Measurements from ENCODE around the gene ASTL. TPM values are rescaled to one million over a fixed set of nuclear protein-coding genes. Genes with fewer than 3 reads are reported as not detected.

Gene ASTL
- total RNA-seq, 1 donor from 2014 or later = not detected

GRCh38 chr2:96103761-96104486, 34.4 kb downstream of the ASTL start:
- intact Hi-C loops (cut with micrococcal nuclease) = no loop called here

- intact Hi-C loops (cut with micrococcal nuclease) = no loop called here
These were observed 35.1 kb downstream of the ASTL start for GRCh38 chr2:96103187-96103601.

DNA sequence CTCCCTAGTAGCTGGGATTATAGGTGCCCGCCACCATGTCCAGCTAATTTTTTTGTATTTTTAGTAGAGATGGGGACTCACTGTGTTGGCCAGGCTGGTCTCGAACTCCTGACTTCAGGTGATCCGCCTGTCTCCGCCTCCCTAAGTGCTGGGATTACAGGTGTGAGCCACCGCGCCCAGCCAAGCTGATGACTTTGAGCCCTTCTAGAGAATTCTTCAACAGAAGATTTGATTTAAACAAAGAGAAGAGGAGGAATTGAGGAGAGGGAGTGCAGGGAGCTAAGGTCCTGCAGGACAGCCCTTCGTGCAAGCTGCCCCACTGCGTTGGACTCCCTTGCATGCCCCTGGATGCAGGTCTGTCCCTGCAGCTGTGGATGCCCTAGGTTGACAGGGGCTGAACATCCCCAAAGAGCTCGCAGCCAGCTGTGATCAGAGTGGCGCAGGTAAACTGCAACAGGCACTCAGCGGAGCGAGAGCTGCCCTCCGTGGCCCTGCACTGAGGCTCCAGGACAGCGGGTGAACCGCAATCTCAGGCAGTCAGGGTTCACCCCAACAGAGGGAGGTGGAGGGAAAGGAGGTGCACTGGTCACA, 35.6 kb downstream of the ASTL start:
- intact Hi-C loops (cut with micrococcal nuclease) = no loop called here

DNA sequence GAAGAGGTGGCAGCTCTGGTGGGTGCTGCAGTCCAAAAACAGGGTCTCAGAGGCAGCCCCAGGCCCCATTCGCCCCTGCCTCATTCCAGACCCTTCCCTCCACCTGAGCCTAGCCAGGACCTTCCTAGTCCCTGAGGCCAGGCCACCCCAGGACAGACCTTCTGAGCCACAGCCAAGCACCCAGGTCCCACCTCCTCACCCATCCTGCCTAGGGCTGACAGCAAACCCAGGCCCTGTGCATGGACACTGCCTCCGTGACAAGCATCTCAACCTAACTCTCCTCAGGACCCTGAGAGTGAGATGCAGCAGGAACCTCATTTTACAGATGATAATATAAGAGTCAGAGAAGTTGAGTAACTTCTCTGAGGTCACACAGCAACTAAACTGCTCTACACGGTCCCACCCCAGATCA, 37.4 kb downstream of the ASTL start:
- intact Hi-C loops (cut with micrococcal nuclease) = no loop called here

GRCh38 chr2:96099861-96100798, 38.2 kb downstream of the ASTL start:
- intact Hi-C loops (cut with micrococcal nuclease) = no loop called here

GRCh38 chr2:96098900-96099590, 39.3 kb downstream of the ASTL start:
- intact Hi-C loops (cut with micrococcal nuclease) = no loop called here

DNA sequence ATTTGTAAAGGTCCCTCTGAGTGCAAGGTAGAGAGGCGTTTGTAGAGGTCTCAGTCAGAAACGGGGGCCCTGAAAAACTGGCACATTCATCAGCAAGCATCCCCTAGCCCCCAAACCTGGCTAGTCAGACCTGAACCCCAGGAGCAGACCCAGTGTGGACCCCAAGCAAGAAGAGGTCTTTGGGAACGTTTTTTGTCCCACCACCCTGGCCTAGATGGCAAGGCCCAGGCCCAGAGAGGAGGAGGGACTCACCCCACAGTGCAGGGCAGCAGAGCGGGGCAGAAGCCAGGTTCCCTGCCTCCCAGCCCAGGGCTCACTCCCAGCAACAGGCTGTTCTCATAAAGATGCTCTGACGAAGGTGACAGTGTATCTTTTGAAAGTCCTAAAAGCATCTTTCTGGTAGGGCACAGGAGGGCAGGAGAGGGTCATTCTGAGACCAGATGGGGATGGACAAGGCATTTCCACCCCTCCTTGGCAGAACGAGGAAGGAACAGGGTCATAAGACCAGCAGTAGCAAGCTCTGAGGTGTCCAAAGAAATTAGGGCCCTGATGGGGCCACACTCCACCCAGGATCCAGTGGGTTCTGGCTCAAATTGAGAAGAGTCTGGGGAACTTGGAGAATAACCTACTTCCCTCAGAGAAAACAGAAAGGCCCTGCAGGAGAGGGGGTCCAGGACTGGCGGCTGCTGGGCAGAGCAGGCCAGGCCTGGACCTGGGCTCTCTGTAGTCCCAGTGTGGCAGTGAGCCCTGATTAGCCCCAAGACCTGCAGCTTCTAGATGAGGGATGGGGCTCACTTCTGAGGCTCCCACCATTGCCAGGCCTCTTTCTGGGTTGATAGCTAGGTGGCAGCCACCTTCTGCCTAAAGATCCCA, 40.1 kb downstream of the ASTL start:
- intact Hi-C loops (cut with micrococcal nuclease) = no loop called here

DNA sequence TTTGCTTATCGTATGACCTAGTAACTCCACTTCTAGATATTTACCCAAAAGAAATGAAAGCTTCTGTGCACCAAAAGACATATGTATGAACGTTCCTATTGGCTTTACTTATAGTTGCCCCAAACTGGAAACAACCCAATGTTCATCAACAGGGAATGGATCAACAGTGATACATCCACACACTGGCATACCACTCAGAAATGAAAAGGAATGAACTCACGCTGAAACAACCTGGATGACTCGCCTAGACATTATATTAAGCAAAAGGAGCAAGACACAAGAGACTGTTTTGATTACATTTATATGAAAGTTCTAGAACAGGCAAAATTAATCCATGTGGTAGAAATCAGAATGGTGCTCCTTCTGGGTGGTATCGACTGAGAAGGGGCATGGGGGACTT, 40.9 kb downstream of the ASTL start:
- intact Hi-C loops (cut with micrococcal nuclease) = no loop called here

DNA sequence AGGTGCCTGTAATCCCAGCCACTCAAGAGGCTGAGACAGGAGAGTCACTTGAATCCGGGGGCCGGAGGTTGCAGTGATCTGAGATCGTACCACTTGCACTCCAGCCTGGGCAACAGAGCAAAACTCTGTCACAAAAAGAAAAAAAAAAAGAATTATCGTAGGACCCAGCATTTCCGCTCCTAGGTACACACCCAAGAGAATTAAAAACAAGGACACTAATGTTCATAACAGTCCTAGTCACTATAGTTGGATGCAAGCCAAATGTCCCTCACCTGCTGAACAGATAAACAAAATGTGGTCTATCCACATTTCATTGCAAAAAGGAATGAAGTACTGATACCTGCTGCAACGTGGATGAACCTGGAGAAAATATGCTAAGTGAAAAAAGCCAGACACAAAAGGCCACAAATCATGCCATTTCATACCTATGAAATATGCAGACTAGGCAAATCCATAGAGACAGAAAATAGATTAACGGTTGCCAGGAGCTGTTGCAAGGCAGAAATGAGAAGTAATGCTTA, 43.1 kb downstream of the ASTL start:
- intact Hi-C loops (cut with micrococcal nuclease) = no loop called here

DNA sequence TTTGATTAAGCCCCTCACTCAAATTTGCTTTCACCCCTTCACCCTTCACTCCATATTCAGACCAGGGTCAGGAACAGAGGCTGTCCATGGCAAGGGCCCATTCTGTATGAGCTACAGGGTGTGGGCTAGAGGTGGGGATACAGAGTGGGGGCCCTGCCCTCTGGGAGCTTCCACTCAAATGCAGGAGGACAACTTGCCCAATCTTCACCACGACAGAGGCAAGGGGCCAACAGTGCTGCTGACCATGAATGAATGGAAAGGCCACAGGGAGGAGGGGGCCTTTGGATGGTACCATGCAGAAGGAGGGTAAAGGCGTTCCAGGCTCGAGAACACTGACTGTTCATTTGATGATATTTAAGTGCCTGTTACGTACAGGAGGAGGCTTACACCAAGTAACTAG, 44.8 kb downstream of the ASTL start:
- intact Hi-C loops (cut with micrococcal nuclease) = no loop called here

GRCh38 chr2:96092951-96093350, 45.4 kb downstream of the ASTL start:
- intact Hi-C loops (cut with micrococcal nuclease) = no loop called here

DNA sequence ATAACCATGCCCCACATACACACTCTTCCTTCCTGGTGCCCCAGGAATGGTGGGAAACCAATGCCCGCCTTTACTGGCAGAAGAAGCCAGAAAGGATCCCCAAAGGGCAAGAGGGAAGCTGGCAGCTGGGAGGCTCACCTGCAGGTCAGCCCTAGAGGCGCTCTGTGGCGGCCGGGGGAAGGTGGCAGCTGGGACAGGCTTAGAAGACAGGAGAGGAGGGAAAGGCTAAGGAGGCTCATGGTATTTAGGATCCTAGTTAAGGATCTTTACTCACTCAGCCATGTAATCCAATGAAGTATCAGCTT, 45.8 kb downstream of the ASTL start:
- intact Hi-C loops (cut with micrococcal nuclease) = no loop called here

- intact Hi-C loops (cut with micrococcal nuclease) = no loop called here
These were observed 46.4 kb downstream of the ASTL start for GRCh38 chr2:96091711-96092572.

DNA sequence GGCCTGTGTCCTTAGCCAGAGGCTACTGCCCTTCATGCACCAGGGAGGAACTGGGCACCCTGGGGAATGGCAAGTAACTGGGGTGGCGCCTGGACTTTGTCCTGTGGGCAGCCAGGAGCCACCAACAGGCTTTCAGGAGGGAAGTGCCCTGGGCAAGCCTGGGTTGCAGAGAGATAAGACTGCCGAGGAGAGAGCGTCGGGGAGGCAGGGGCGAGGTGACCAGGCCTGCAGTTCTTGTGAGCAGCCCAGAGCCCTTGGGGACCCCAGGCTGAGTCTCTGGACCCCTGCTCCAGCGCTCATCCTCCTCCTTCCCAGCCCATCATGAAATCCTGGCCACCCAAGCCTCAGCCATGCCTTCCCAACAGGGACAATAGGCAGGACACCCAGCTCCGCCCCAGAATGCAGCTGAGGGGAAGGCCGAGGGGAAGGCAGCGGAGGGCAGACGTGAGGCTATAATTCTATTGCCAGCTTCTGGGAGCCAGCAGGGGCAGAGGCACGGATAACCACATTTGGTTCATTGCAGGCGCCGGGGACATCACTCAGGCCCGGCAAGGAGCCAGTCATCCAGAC, 47.1 kb downstream of the ASTL start:
- intact Hi-C loops (cut with micrococcal nuclease) = no loop called here

GRCh38 chr2:96090196-96090926, 47.9 kb downstream of the ASTL start:
- intact Hi-C loops (cut with micrococcal nuclease) = no loop called here

DNA sequence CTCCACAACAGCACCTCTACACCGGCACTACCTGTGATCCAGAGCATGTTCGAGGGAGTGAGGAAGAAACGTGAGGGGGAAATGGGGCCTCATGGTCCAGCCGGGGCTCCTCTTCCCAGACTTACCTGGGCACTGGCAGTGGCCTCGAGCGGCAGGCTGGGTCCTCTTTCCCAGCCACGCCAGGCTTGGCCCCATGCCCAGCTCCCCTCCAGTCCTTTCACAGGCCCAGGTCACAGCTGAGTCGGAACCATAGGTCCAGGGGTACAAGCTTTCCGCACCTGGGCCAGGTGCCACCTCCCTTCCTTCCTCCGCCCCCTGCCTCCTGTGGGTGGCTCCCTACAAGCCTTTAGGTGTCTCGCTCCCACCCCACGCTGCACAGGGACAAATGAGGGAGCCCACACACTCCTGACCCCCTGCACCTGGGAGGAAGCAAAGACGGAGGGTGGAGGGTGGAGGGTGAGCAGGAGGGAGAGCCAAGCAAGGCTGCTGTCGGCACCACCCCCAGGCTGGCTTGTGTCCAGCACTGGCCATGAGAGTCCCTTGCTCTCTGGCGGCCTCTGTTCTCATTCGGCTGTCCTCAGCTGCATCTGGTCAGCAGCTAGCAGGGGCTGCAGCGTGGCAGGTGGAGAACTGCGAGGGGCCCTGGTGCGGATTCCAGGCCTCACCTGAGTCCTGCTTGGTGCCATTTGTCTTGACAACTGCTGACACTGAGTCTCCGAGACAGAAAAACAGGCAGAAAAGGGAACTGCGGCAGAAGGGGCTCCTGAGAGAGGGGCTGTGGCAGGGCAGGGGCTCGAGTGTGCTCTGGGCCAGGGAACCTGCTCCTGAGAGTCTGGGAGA, 48.7 kb downstream of the ASTL start:
- intact Hi-C loops (cut with micrococcal nuclease) = no loop called here

Data from T-helper 2 cell treated with Interferon-gamma antibody and Interleukin-4, amounts not matched to agents 100 ng/mL and 5 ng/mL, for 36 hours (primary cell).